ENCODE results near the gene SLC2A1. TPM values are rescaled to one million over a fixed set of nuclear protein-coding genes. Genes with fewer than 3 reads are reported as not detected.
A peak's percentile ranks its signal among the peaks of the same experiment; 100 is the strongest.

Gene SLC2A1
- total and polyA plus RNA-seq, 4 donors, result 9.5 to 143 (median 28.6) TPM

DNA sequence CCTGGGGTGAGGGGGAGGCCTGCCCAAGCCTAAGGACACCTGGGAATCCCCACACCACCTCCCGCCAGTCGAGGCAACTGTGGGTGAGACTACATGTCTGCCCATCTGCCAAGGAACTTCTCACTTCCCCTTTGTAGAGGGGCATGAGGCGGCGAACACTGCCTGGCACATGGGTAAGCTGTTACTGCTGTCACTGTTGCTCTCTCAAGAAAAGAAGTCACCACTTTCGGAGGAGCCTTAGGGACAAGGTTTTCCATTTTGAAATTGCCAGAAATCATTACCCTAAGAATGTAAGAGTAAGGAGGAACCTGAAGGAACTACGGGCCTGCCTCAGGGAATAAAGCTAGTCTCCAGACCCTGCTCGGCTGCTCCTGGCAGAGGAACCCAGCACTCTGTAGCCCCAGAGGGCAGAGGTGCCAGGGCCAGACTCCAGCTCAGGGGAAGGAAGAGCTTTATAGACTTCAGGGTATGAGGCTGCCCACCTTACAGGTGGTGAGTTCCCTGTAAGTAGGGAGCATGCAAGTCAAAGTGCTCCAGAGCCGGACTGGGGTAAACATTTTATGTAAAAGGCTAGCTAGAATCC is 23.3 kb downstream of the SLC2A1 start:
- H3K9ac ChIP-seq (ENCODE audit: insufficient read depth in 1 of 2, low read length in 2 of 2), result no peak overlapping the region
- 63 to 79% methylated on average over 8 of the region's 8 CpGs for WGBS, 2 donors
- no peaks in the 10 kb centered on the region for H3K9me3 ChIP-seq (ENCODE audit: control insufficient read depth in 4 of 4, insufficient read depth in 3 of 4, low read length in 3 of 4)
- peak in 1 of 3 donors; percentile 8 for DNase-seq
- no peak overlapping the region for H3K27ac ChIP-seq (ENCODE audit: low read depth in 1 of 2, low read length in 1 of 2)
- no peak for TF ChIP-seq CTCF (IDR thresholded peaks at IDR 0.05; ENCODE audit: control extremely low read depth, extremely low read depth)
- H3K27me3 ChIP-seq (ENCODE audit: control insufficient read depth in 3 of 3, insufficient read depth in 3 of 3, low read length in 2 of 3), result no peaks in the 10 kb centered on the region
- H3K4me3 ChIP-seq, result no peak overlapping the region
- peaks cover 0 to 47% (median 29%) of the 10 kb centered on the region in 5 donors for H3K4me1 ChIP-seq (ENCODE audit: control insufficient read depth in 5 of 5, insufficient read depth in 5 of 5, low read length in 5 of 5)
- H3K36me3 ChIP-seq (ENCODE audit: control insufficient read depth in 4 of 4, insufficient read depth in 4 of 4, low read length in 4 of 4), result peaks cover 0 to 4% (median 2%) of the 10 kb centered on the region in 4 donors
- no peak for ATAC-seq (ENCODE audit: insufficient read depth, low FRiP score)

GRCh38 chr1:42934541-42935312 is 23.9 kb downstream of the SLC2A1 start:
- DNase-seq (no peak), ATAC-seq (ENCODE audit: insufficient read depth, low FRiP score) (no peak)
- Histone ChIP-seq H3K9ac (ENCODE audit: insufficient read depth in 1 of 2, low read length in 2 of 2) (no peak overlapping the region), H3K27ac (ENCODE audit: low read depth in 1 of 2, low read length in 1 of 2) (no peak overlapping the region), H3K9me3 (ENCODE audit: control insufficient read depth in 4 of 4, insufficient read depth in 3 of 4, low read length in 3 of 4) (no peaks in the 10 kb centered on the region), H3K4me1 (ENCODE audit: control insufficient read depth in 5 of 5, insufficient read depth in 5 of 5, low read length in 5 of 5) (peaks cover 0 to 44% (median 29%) of the 10 kb centered on the region in 5 donors), H3K36me3 (ENCODE audit: control insufficient read depth in 4 of 4, insufficient read depth in 4 of 4, low read length in 4 of 4) (peaks cover 0 to 8% (median 3%) of the 10 kb centered on the region in 4 donors), H3K4me3 (no peak overlapping the region), H3K27me3 (ENCODE audit: control insufficient read depth in 3 of 3, insufficient read depth in 3 of 3, low read length in 2 of 3) (no peaks in the 10 kb centered on the region)
- TF ChIP-seq CTCF (IDR thresholded peaks at IDR 0.05; ENCODE audit: control extremely low read depth, extremely low read depth), result no peak
- 94% methylated on average over 20 of the region's 20 CpGs for WGBS, 2 donors

GRCh38 chr1:42933610-42934491 is 24.8 kb downstream of the SLC2A1 start:
- H3K4me1 ChIP-seq (ENCODE audit: control insufficient read depth in 5 of 5, insufficient read depth in 5 of 5, low read length in 5 of 5), result peaks cover 0 to 42% (median 29%) of the 10 kb centered on the region in 5 donors
- peaks cover 0 to 13% (median 5%) of the 10 kb centered on the region in 4 donors for H3K36me3 ChIP-seq (ENCODE audit: control insufficient read depth in 4 of 4, insufficient read depth in 4 of 4, low read length in 4 of 4)
- no peak overlapping the region for H3K27ac ChIP-seq (ENCODE audit: low read depth in 1 of 2, low read length in 1 of 2)
- H3K4me3 ChIP-seq, result no peak overlapping the region
- H3K9ac ChIP-seq (ENCODE audit: insufficient read depth in 1 of 2, low read length in 2 of 2), result no peak overlapping the region
- H3K9me3 ChIP-seq (ENCODE audit: control insufficient read depth in 4 of 4, insufficient read depth in 3 of 4, low read length in 3 of 4), result no peaks in the 10 kb centered on the region
- no peak for TF ChIP-seq CTCF (IDR thresholded peaks at IDR 0.05; ENCODE audit: control extremely low read depth, extremely low read depth)
- WGBS, 2 donors, result 71 to 80% methylated on average over 9 of the region's 9 CpGs
- no peaks in the 10 kb centered on the region for H3K27me3 ChIP-seq (ENCODE audit: control insufficient read depth in 3 of 3, insufficient read depth in 3 of 3, low read length in 2 of 3)
- ATAC-seq (ENCODE audit: insufficient read depth, low FRiP score) (peak; percentile 10), DNase-seq (peak in 1 of 3 donors; percentile 38)
